WI38 (cell line): ENCODE data around the gene KCNQ2.

ENCODE experiments used
- H3K4me3 ChIP-seq: 2 replicates; pipeline ENCODE4 v1.5.1; 2011; ENCODE audit warnings: low read depth, mild to moderate bottlenecking, control low read depth, low read length
- CTCF ChIP-seq: IDR thresholded peaks from 2 replicates; pipeline ENCODE4 v1.5.1; 2012; ENCODE audit warnings: low read depth, mild to moderate bottlenecking, control low read depth, low read length

KCNQ2 gene

GRCh38 chr20:63406617-63407245, 65.7 kb downstream of the KCNQ2 start:
- TF ChIP-seq CTCF: no peak

GRCh38 chr20:63406011-63406410, 66.4 kb downstream of the KCNQ2 start:
- TF ChIP-seq CTCF: no peak
- H3K4me3 ChIP-seq: no peak overlapping the region

More at GRCh38 chr20:63406617-63407245, 65.7 kb downstream of the KCNQ2 start:
- no peak overlapping the region for H3K4me3 ChIP-seq

- H3K4me3 ChIP-seq: no peak overlapping the region
- no peak for TF ChIP-seq CTCF
Observed at GRCh38 chr20:63405102-63405730, 67.2 kb downstream of the KCNQ2 start.

GRCh38 chr20:63404129-63405085, 68.0 kb downstream of the KCNQ2 start:
- H3K4me3 ChIP-seq: no peak overlapping the region
- no peak for TF ChIP-seq CTCF

- no peak for TF ChIP-seq CTCF
- no peak overlapping the region for H3K4me3 ChIP-seq
Observed at GRCh38 chr20:63403403-63404105, 68.9 kb downstream of the KCNQ2 start.

GRCh38 chr20:63402860-63403220, 69.6 kb downstream of the KCNQ2 start:
- H3K4me3 ChIP-seq: no peak overlapping the region
- no peak for TF ChIP-seq CTCF
